WTC11 (cell line): ENCODE results near the gene MGAT4A.

Source experiments
- CREM ChIP-seq: sonication (generic); formaldehyde crosslinking; IDR thresholded peaks from 2 replicates; pipeline ENCODE4 v1.8.1; 2022; ENCODE audit warnings: mild to moderate bottlenecking, missing genetic modification reagents, moderate library complexity
- FOXJ3 ChIP-seq: sonication (generic); formaldehyde crosslinking; IDR thresholded peaks from 2 replicates; pipeline ENCODE4 v1.9.0; 2021; ENCODE audit warnings: missing genetic modification reagents, mild to moderate bottlenecking, borderline replicate concordance
- NR2C2 ChIP-seq: sonication (generic); formaldehyde crosslinking; IDR thresholded peaks from 2 replicates; pipeline ENCODE4 v1.8.0; 2022; ENCODE audit warnings: mild to moderate bottlenecking, missing genetic modification reagents
- ZBTB21 ChIP-seq: sonication (generic); formaldehyde crosslinking; IDR thresholded peaks from 2 replicates; pipeline ENCODE4 v1.8.1; 2023; ENCODE audit warnings: mild to moderate bottlenecking, missing genetic modification reagents, borderline replicate concordance
- ZNF232 ChIP-seq: sonication (generic); formaldehyde crosslinking; IDR thresholded peaks from 2 replicates; pipeline ENCODE4 v1.8.0; 2022; ENCODE audit warnings: mild to moderate bottlenecking, missing genetic modification reagents
- TF ChIP-seq, protein P1 (sequence below): fragments of 200-600 bp; IDR thresholded peaks from 2 replicates; pipeline ENCODE4 v1.8.0; 2022; ENCODE audit warnings: antibody characterized with exemption
- TF ChIP-seq, protein P2 (sequence below): sonication (generic); formaldehyde crosslinking; IDR thresholded peaks from 2 replicates; pipeline ENCODE4 v1.8.1; 2023; ENCODE audit warnings: mild to moderate bottlenecking, moderate library complexity, missing genetic modification reagents
- TF ChIP-seq, protein P3 (sequence below): sonication (generic); formaldehyde crosslinking; conservative IDR thresholded peaks from 2 replicates; pipeline ENCODE4 v1.8.1; 2022; ENCODE audit warnings: mild to moderate bottlenecking, missing genetic modification reagents

DNA sequence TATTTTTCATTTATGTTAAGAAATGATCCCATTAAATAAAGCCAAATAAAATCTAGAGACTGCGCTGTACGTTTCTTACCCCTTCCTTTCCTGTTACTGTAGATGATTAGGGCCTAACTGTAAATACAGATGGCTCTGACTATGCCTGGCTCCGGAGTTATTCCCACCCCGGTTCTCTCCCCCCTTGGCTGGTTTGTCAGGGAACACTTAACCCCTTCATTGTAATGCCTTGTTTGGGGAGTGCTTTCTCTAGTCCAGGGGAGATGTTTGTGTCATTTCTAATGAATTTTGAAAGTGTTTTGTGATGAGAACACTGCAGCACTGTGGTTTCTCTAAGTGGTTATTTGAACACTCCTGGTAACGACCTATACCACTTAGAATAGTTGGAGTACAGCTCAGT lies 113.8 kb downstream of the MGAT4A start:
- TF ChIP-seq, protein P1, sequence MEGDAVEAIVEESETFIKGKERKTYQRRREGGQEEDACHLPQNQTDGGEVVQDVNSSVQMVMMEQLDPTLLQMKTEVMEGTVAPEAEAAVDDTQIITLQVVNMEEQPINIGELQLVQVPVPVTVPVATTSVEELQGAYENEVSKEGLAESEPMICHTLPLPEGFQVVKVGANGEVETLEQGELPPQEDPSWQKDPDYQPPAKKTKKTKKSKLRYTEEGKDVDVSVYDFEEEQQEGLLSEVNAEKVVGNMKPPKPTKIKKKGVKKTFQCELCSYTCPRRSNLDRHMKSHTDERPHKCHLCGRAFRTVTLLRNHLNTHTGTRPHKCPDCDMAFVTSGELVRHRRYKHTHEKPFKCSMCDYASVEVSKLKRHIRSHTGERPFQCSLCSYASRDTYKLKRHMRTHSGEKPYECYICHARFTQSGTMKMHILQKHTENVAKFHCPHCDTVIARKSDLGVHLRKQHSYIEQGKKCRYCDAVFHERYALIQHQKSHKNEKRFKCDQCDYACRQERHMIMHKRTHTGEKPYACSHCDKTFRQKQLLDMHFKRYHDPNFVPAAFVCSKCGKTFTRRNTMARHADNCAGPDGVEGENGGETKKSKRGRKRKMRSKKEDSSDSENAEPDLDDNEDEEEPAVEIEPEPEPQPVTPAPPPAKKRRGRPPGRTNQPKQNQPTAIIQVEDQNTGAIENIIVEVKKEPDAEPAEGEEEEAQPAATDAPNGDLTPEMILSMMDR = no peak
- TF ChIP-seq FOXJ3 (CRISPR knock-in tag) = no peak
- TF ChIP-seq NR2C2 = no peak
- no peak for TF ChIP-seq CREM (CRISPR knock-in tag)
- TF ChIP-seq ZNF232 = no peak
- TF ChIP-seq, protein P2, sequence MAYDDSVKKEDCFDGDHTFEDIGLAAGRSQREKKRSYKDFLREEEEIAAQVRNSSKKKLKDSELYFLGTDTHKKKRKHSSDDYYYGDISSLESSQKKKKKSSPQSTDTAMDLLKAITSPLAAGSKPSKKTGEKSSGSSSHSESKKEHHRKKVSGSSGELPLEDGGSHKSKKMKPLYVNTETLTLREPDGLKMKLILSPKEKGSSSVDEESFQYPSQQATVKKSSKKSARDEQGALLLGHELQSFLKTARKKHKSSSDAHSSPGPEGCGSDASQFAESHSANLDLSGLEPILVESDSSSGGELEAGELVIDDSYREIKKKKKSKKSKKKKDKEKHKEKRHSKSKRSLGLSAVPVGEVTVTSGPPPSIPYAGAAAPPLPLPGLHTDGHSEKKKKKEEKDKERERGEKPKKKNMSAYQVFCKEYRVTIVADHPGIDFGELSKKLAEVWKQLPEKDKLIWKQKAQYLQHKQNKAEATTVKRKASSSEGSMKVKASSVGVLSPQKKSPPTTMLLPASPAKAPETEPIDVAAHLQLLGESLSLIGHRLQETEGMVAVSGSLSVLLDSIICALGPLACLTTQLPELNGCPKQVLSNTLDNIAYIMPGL (CRISPR knock-in tag) = no peak
- TF ChIP-seq, protein P3, sequence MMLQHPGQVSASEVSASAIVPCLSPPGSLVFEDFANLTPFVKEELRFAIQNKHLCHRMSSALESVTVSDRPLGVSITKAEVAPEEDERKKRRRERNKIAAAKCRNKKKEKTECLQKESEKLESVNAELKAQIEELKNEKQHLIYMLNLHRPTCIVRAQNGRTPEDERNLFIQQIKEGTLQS (CRISPR knock-in tag) = no peak
- TF ChIP-seq ZBTB21 (CRISPR knock-in tag) = no peak
